OCI-LY1 (cell line): ENCODE measurements around the gene RND2.

Experiments used
- H2AFZ ChIP-seq: fragments of 200-600 bp; sonication (generic), shearing (Covaris generic); 2 replicates; pipeline ENCODE4 v1.6.0; 2014; ENCODE audit warnings: antibody characterized with exemption, mild to moderate bottlenecking, low read length
- H3F3A ChIP-seq: fragments of 200-600 bp; sonication (generic), shearing (Covaris generic); 2 replicates; pipeline ENCODE4 v1.6.0; 2014; ENCODE audit warnings: mild to moderate bottlenecking, antibody characterized with exemption, low read length, moderate library complexity; ENCODE audit not compliant: insufficient read depth
- H3K27ac ChIP-seq: fragments of 200-600 bp; sonication (generic); 2 replicates; pipeline ENCODE4 v1.5.1; 2014; ENCODE audit warnings: low read length, mixed run types, mild to moderate bottlenecking, low read depth; ENCODE audit not compliant: poor library complexity, severe bottlenecking
- H3K27me3 ChIP-seq: fragments of 200-600 bp; sonication (generic); 2 replicates; pipeline ENCODE4 v1.6.0; 2014; ENCODE audit warnings: antibody characterized with exemption, mild to moderate bottlenecking, low read length, moderate library complexity; ENCODE audit not compliant: insufficient read depth
- H3K36me3 ChIP-seq: fragments of 200-600 bp; sonication (generic); 2 replicates; pipeline ENCODE4 v1.6.1; 2014; ENCODE audit warnings: mild to moderate bottlenecking, antibody characterized with exemption, low read length, moderate library complexity, mixed read lengths; ENCODE audit not compliant: insufficient read depth
- H3K4me1 ChIP-seq: fragments of 200-600 bp; sonication (generic); 2 replicates; pipeline ENCODE4 v1.5.1; 2014; ENCODE audit warnings: mild to moderate bottlenecking, low read length, moderate library complexity; ENCODE audit not compliant: insufficient read depth, severe bottlenecking
- H3K4me2 ChIP-seq: fragments of 200-600 bp; sonication (generic), shearing (Covaris generic); 2 replicates; pipeline ENCODE4 v1.6.1; 2014; ENCODE audit warnings: low read length
- H3K4me3 ChIP-seq: fragments of 200-600 bp; sonication (generic); 2 replicates; pipeline ENCODE4 v1.5.1; 2014; ENCODE audit warnings: low read length, low read depth, mild to moderate bottlenecking, mixed read lengths; ENCODE audit not compliant: poor library complexity, severe bottlenecking
- H3K79me2 ChIP-seq: fragments of 200-600 bp; shearing (Covaris generic); 2 replicates; pipeline ENCODE4 v1.6.1; 2016; ENCODE audit warnings: mixed run types, low read length, mixed read lengths; ENCODE audit not compliant: insufficient read depth
- H3K9ac ChIP-seq: fragments of 200-600 bp; sonication (generic), shearing (Covaris generic); 2 replicates; pipeline ENCODE4 v1.6.1; 2014; ENCODE audit warnings: mild to moderate bottlenecking, low read length, mixed read lengths
- H3K9me2 ChIP-seq: fragments of 200-600 bp; sonication (generic), shearing (Covaris generic); 2 replicates; pipeline ENCODE4 v1.6.1; 2014; ENCODE audit warnings: low read depth, mild to moderate bottlenecking, low read length, mixed read lengths
- H3K9me3 ChIP-seq: fragments of 200-600 bp; shearing (Covaris generic); 2 replicates; pipeline ENCODE4 v1.6.1; 2014; ENCODE audit warnings: low read length, mixed read lengths
- H4K20me1 ChIP-seq: fragments of 200-600 bp; sonication (generic), shearing (Covaris generic); 2 replicates; pipeline ENCODE4 v1.6.0; 2016; ENCODE audit warnings: mild to moderate bottlenecking, low read length; ENCODE audit not compliant: insufficient read depth
- EZH2 ChIP-seq: fragments of 200-600 bp; sonication (generic), shearing (Covaris generic); IDR thresholded peaks from 2 replicates; pipeline ENCODE4 v1.8.0; 2017; ENCODE audit warnings: borderline replicate concordance, mixed run types, mild to moderate bottlenecking, antibody characterized with exemption, low read length, moderate library complexity, mixed read lengths
- TF ChIP-seq, protein P1 (sequence below): fragments of 200-600 bp; sonication (generic), shearing (Covaris generic); IDR thresholded peaks from 2 replicates; pipeline ENCODE4 v1.5.1; 2017; ENCODE audit warnings: mild to moderate bottlenecking, antibody characterized with exemption, low read length, moderate library complexity, mixed read lengths

The RND2 gene

DNA sequence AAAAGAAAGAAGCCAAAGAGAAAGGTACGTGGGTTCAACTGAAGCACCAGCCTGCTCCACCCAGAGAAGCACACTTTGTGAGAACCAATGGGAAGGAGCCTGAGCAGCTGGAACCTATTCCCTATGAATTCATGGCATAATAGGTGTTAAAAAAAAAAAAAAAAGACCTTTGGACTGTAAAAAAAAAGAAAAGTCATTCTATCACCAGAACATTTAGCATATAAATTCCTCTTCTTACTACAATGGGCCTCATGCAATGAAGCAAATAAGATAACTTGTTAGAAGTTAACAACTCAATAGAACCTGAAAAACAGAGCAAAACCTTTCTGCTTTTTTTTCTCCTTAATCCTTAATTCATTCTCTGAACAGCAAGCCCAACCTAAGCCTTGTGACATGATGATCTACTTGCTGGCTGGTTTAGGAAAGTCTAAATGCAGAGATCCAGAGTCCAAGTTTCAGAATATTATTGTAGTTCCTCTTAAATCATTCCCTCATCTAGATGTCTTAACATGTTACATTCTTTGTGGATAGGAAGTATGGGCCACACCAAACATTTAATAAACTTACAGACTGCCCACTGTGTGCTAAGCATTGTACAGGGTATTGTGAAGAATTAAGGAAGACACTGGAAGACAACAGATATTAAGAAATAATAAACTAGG, 54.7 kb downstream of the RND2 start:
- Histone ChIP-seq H3K27me3 (no peaks in the 10 kb centered on the region), H2AFZ (no peak overlapping the region), H3K79me2 (no peaks in the 10 kb centered on the region), H3K4me3 (no peak overlapping the region), H4K20me1 (no peaks in the 10 kb centered on the region), H3K27ac (no peak overlapping the region), H3F3A (no peaks in the 10 kb centered on the region), H3K9me3 (no peaks in the 10 kb centered on the region), H3K4me1 (no peaks in the 10 kb centered on the region), H3K9ac (no peak overlapping the region), H3K4me2 (no peak overlapping the region), H3K9me2 (no peaks in the 10 kb centered on the region), H3K36me3 (peaks cover 67% of the 10 kb centered on the region)
- no peak for TF ChIP-seq EZH2
- TF ChIP-seq, protein P1, sequence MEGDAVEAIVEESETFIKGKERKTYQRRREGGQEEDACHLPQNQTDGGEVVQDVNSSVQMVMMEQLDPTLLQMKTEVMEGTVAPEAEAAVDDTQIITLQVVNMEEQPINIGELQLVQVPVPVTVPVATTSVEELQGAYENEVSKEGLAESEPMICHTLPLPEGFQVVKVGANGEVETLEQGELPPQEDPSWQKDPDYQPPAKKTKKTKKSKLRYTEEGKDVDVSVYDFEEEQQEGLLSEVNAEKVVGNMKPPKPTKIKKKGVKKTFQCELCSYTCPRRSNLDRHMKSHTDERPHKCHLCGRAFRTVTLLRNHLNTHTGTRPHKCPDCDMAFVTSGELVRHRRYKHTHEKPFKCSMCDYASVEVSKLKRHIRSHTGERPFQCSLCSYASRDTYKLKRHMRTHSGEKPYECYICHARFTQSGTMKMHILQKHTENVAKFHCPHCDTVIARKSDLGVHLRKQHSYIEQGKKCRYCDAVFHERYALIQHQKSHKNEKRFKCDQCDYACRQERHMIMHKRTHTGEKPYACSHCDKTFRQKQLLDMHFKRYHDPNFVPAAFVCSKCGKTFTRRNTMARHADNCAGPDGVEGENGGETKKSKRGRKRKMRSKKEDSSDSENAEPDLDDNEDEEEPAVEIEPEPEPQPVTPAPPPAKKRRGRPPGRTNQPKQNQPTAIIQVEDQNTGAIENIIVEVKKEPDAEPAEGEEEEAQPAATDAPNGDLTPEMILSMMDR, result no peak
